Measurements from ENCODE around the gene DUSP7. TPM values are rescaled to one million over a fixed set of nuclear protein-coding genes. Genes with fewer than 3 reads are reported as not detected.

Gene DUSP7
- total RNA-seq, 1 experiment from 2014 or later = 13.1 TPM

GRCh38 chr3:52097851-52098507 is 41.6 kb upstream of the DUSP7 start:
- Histone ChIP-seq H3K27me3 (ENCODE audit: control insufficient read depth, insufficient read depth, low read length) (no peaks in the 10 kb centered on the region), H3K27ac (ENCODE audit: low read length) (no peak overlapping the region), H3K4me1 (ENCODE audit: control insufficient read depth, insufficient read depth, low read length) (no peaks in the 10 kb centered on the region), H3K4me3 (ENCODE audit: low read depth in 2 of 2, low read length in 2 of 2) (no peak overlapping the region), H3K9me3 (ENCODE audit: control insufficient read depth, insufficient read depth, low read depth, low read length) (peaks cover 2% of the 10 kb centered on the region; the same call in 1 of the 2 replicates), H3K36me3 (ENCODE audit: control insufficient read depth, insufficient read depth, low read length) (no peaks in the 10 kb centered on the region; the same call in 1 of the 2 replicates)
- intact Hi-C loops (cut with micrococcal nuclease; ENCODE audit: unreplicated experiment) (no loop called here), in situ Hi-C loops (cut with HindIII; ENCODE audit: low pct_unique_long_range_greater_than_20kb, low sequenced_read_pairs) (no loop called here)
- CTCF ChIA-PET = interaction anchor here (0.6 kb wide), 1 partner anchor 929 kb away, joined by 10 read pairs; no protein-coding TSS in a partner anchor
- POLR2A ChIA-PET = no interaction called here
- TF ChIP-seq CTCF (IDR thresholded peaks at IDR 0.05) = no peak
- no peak for TF ChIP-seq POLR2AphosphoS5 (IDR thresholded peaks at IDR 0.05; ENCODE audit: low read depth, low read length)
- TF ChIP-seq REST (IDR thresholded peaks at IDR 0.05; ENCODE audit: insufficient read depth in 1 of 2, low read depth in 2 of 2, low read length in 1 of 2) = no peak
- no peak for TF ChIP-seq SIN3A (IDR thresholded peaks at IDR 0.05; ENCODE audit: borderline replicate concordance, insufficient read depth, low read depth, low read length)
- TF ChIP-seq TCF7L2 (IDR thresholded peaks at IDR 0.05; ENCODE audit: low read depth, low read length) = no peak
- no TSS peak for BruUV-seq (replicated peaks)
- ATAC-seq (no peak), DNase-seq (ENCODE audit: low read depth, low spot score) (no peak)

- TF ChIP-seq SIN3A (IDR thresholded peaks at IDR 0.05; ENCODE audit: borderline replicate concordance, insufficient read depth, low read depth, low read length) (no peak), REST (IDR thresholded peaks at IDR 0.05; ENCODE audit: insufficient read depth in 1 of 2, low read depth in 2 of 2, low read length in 1 of 2) (no peak), CTCF (IDR thresholded peaks at IDR 0.05) (no peak), TCF7L2 (IDR thresholded peaks at IDR 0.05; ENCODE audit: low read depth, low read length) (no peak), POLR2AphosphoS5 (IDR thresholded peaks at IDR 0.05; ENCODE audit: low read depth, low read length) (no peak)
- no peak overlapping the region for H3K27ac ChIP-seq (ENCODE audit: low read length)
- intact Hi-C loops (cut with micrococcal nuclease; ENCODE audit: unreplicated experiment) (no loop called here), in situ Hi-C loops (cut with HindIII; ENCODE audit: low pct_unique_long_range_greater_than_20kb, low sequenced_read_pairs) (no loop called here)
- no peaks in the 10 kb centered on the region for H3K27me3 ChIP-seq (ENCODE audit: control insufficient read depth, insufficient read depth, low read length)
- POLR2A ChIA-PET = no interaction called here
- ATAC-seq (no peak), DNase-seq (ENCODE audit: low read depth, low spot score) (no peak)
- no peaks in the 10 kb centered on the region for H3K9me3 ChIP-seq (ENCODE audit: control insufficient read depth, insufficient read depth, low read depth, low read length)
- no peak overlapping the region for H3K4me3 ChIP-seq (ENCODE audit: low read depth in 2 of 2, low read length in 2 of 2)
- no TSS peak for BruUV-seq (replicated peaks)
- no peaks in the 10 kb centered on the region; the same call in 1 of the 2 replicates for H3K36me3 ChIP-seq (ENCODE audit: control insufficient read depth, insufficient read depth, low read length)
- H3K4me1 ChIP-seq (ENCODE audit: control insufficient read depth, insufficient read depth, low read length) = no peaks in the 10 kb centered on the region
- CTCF ChIA-PET = no interaction called here
Measured at GRCh38 chr3:52095990-52096775, 39.8 kb upstream of the DUSP7 start.
